Muscle of leg (tissue), 11 donors: ENCODE results near the gene PSMG2. TPM values are rescaled to one million over a fixed set of nuclear protein-coding genes. Genes with fewer than 3 reads are reported as not detected.

Experiments
- DNase-seq: peaks from one replicate; pipeline ENCODE4 v3.0.0; 2013
- H3K27ac ChIP-seq: one replicate; pipeline ENCODE4 v1.5.1; 2013; ENCODE audit warnings: mild to moderate bottlenecking, low read length, control low read depth
- H3K27me3 ChIP-seq: one replicate; pipeline ENCODE4 v1.6.1; 2013; ENCODE audit warnings: low read length; ENCODE audit not compliant: control insufficient read depth, insufficient read depth
- H3K36me3 ChIP-seq: one replicate; pipeline ENCODE4 v1.6.1; 2013; ENCODE audit warnings: low read length; ENCODE audit not compliant: control insufficient read depth, insufficient read depth
- H3K4me1 ChIP-seq: one replicate; pipeline ENCODE4 v1.6.1; 2013; ENCODE audit warnings: low read length; ENCODE audit not compliant: control insufficient read depth, insufficient read depth
- H3K4me3 ChIP-seq: one replicate; pipeline ENCODE4 v1.5.1; 2013; ENCODE audit warnings: low read length, control low read depth
- H3K9me3 ChIP-seq: replicated peaks from 2 replicates; pipeline ENCODE4 v1.6.1; 2013; ENCODE audit warnings: low read depth, low read length; ENCODE audit not compliant: control insufficient read depth
- WGBS: methylation state at CpG from one replicate; pipeline ENCODE4 v1.1.5; 2013; ENCODE audit warnings: missing lambda C conversion rate; ENCODE audit not compliant: insufficient coverage; 5-methylcytosine and 5-hydroxymethylcytosine counted together
- polyA plus RNA-seq, 8 donors: library from polyadenylated mRNA; unstranded; fragments of 120-200 nt; gene quantifications; one replicate each; pipeline versions ENCODE4 v1.2.1 to v1.2.3, GENCODE V29; 2013; ENCODE audit warnings: inconsistent platforms in 1 of 8, low replicate concordance in 1 of 8; ENCODE audit not compliant: insufficient read length in 8 of 8, insufficient read depth in 1 of 8
- total RNA-seq: library from RNA; stranded (reverse); fragments of 120-200 nt; gene quantifications from one replicate; pipeline ENCODE4 v1.2.4, GENCODE V29; 2013

PSMG2 gene
- total and polyA plus RNA-seq, 9 donors = 40.4 to 61.0 (median 46.5) TPM

DNA sequence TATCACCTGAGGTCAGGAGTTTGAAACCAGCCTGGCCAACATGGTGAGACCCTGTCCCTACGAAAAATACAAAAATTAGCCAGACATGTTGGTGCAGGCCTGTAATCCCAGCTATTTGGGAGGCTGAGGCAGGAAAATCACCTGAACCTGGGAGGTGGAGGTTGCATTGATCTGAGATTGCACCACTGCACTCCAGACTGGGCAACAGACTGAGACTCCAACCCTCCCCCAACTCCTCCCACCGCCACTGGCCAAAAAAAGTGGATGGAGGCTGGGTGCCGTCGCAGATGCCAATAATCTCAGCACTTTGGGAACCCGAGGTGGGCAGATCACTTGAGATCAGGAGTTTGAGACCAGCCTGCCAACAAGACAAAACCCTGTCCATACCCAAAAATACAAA is 34.8 kb upstream of the PSMG2 start:
- Histone ChIP-seq H3K36me3 (peaks cover 3% of the 10 kb centered on the region), H3K27me3 (no peaks in the 10 kb centered on the region), H3K4me1 (no peaks in the 10 kb centered on the region), H3K27ac (no peak overlapping the region), H3K4me3 (no peak overlapping the region), H3K9me3 (no peaks in the 10 kb centered on the region)
- 90% methylated on average over 2 of the region's 5 CpGs for WGBS
- no peak for DNase-seq

DNA sequence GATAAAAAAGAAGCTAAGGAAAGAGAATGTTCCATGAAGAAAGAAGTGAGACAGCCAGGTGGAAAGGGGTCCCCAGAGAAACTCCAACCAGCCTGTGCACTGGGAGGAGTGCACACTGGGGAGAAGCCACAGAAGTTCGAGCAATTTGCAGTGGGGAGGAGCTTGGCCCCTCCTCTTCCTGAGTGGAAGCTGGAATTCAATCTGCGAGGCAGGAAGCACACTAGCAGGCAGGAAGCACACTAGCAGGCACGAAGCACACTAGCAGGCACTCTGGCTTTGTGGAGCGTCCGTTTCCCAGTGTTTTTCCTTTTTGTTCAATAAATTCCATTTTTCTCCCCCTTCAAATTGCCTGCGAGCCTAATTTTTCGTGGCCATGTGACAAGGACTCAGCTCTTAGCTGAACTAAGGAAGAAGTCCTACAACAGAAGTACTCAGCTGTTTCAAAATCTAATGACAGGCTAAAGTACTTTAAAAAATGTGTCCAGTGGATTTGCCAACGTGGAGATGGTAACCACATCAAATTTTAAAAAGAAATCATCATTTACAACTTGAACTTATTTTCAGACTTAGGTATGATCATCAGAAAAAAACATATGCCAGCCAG is 23.6 kb upstream of the PSMG2 start:
- Histone ChIP-seq H3K27me3 (no peaks in the 10 kb centered on the region), H3K4me1 (peaks cover 6% of the 10 kb centered on the region), H3K36me3 (peaks cover 20% of the 10 kb centered on the region), H3K4me3 (peak overlapping the region; percentile 29), H3K9me3 (no peaks in the 10 kb centered on the region), H3K27ac (peak overlapping the region; percentile 89)
- peak; percentile 82 for DNase-seq
- WGBS = 10% methylated on average over 7 of the region's 8 CpGs

- Histone ChIP-seq H3K27me3 (no peaks in the 10 kb centered on the region), H3K27ac (no peak overlapping the region), H3K36me3 (peaks cover 9% of the 10 kb centered on the region), H3K4me3 (no peak overlapping the region), H3K9me3 (no peaks in the 10 kb centered on the region), H3K4me1 (no peaks in the 10 kb centered on the region)
- WGBS = no CpG with 5 or more reads among the region's 3 CpGs
- no peak for DNase-seq
These were observed 16.7 kb upstream of the PSMG2 start for GRCh38 chr18:12686100-12686499.

DNA sequence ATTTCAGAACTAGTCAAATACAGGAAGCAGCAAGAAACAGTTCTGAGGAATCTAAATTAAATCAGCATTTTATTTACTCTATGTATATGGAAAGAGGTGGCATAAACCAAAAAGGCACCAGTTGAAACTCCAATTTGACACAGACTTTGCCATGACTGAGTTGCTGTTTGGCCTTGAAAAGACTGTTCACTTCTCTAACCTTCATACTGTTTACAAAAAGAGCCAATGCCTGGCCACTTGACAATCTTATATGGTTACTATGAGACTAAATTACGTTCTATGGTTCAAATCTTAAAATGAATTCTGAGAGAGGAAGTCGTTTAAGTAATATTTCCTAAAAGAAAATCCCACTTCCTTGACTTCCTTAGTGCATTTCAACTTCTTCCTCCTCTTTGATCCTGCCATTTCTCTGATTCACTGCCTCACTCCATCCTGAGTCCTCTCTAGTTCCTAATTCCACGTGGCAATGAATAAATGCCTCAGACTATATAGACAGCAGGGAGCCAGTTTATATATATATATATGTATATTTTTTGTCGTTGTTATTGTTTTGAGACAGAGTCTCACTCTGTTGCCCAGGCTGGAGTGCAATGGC is 13.5 kb upstream of the PSMG2 start:
- H3K27me3 ChIP-seq = no peaks in the 10 kb centered on the region
- H3K4me1 ChIP-seq = no peaks in the 10 kb centered on the region
- DNase-seq = no peak
- no peak overlapping the region for H3K27ac ChIP-seq
- H3K9me3 ChIP-seq = no peaks in the 10 kb centered on the region
- 100% methylated on average over 1 of the region's 4 CpGs for WGBS
- peaks cover 14% of the 10 kb centered on the region for H3K36me3 ChIP-seq
- H3K4me3 ChIP-seq = no peak overlapping the region

DNA sequence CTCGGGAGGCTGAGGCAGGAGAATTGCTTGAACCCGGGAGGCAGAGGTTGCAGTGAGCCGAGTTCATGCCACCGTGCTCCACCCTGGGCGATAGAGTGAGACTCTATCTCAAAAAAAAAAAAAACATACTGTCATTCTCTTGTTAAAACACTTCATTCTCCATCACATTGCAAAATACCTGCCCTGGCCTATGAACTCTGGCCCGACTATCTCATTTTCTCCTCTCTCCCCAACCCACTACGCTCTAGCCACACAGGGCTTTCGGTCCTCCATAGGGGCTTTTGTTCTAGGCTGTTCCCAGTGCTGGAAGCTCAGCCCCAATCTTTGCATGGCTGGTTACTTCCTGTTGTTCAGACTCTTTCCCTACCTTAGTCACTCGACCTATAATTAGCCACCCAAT is 10.6 kb upstream of the PSMG2 start:
- 100% methylated on average over 5 of the region's 9 CpGs for WGBS
- no peaks in the 10 kb centered on the region for H3K4me1 ChIP-seq
- DNase-seq = no peak

DNA sequence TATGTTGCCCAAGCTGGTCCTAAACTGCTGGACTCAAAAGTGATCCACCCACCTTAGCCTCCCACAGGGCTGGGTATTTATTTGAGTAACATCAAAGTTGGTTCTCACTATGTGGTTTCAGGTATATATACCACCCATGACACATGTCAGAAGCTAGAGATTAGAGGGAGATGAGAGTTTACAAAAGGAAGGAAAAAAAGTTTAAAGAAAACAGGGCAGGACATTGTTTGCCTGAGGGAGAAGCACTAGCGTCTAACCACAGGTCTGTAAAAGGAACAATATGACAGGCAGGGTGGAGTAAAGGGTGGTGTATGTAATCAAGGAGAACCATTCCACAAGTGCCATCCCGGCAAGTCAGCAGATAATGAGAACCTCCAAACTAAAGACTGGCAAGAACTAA is 8.8 kb upstream of the PSMG2 start:
- Histone ChIP-seq H3K36me3 (peaks cover 7% of the 10 kb centered on the region), H3K4me1 (no peaks in the 10 kb centered on the region), H3K27me3 (no peaks in the 10 kb centered on the region), H3K4me3 (no peak overlapping the region), H3K9me3 (no peaks in the 10 kb centered on the region), H3K27ac (no peak overlapping the region)
- DNase-seq = no peak
- WGBS = no CpG with 5 or more reads among the region's 2 CpGs

More for the DNA sequence above, 10.6 kb upstream of the PSMG2 start:
- Histone ChIP-seq H3K4me3 (no peak overlapping the region), H3K27ac (no peak overlapping the region), H3K27me3 (no peaks in the 10 kb centered on the region), H3K9me3 (no peaks in the 10 kb centered on the region), H3K36me3 (peaks cover 5% of the 10 kb centered on the region)

GRCh38 chr18:12699747-12700146 is 3.1 kb upstream of the PSMG2 start:
- H3K4me3 ChIP-seq = no peak overlapping the region
- H3K27me3 ChIP-seq = no peaks in the 10 kb centered on the region
- no peaks in the 10 kb centered on the region for H3K9me3 ChIP-seq
- H3K27ac ChIP-seq = no peak overlapping the region
- DNase-seq = no peak
- H3K36me3 ChIP-seq = peaks cover 2% of the 10 kb centered on the region
- peaks cover 12% of the 10 kb centered on the region for H3K4me1 ChIP-seq
- WGBS = no CpG with 5 or more reads among the region's 2 CpGs

GRCh38 chr18:12701161-12701560 is 1.7 kb upstream of the PSMG2 start:
- Histone ChIP-seq H3K9me3 (no peaks in the 10 kb centered on the region), H3K27me3 (no peaks in the 10 kb centered on the region), H3K27ac (no peak overlapping the region), H3K4me3 (no peak overlapping the region), H3K4me1 (peaks cover 12% of the 10 kb centered on the region), H3K36me3 (peaks cover 5% of the 10 kb centered on the region)
- no CpG with 5 or more reads among the region's 3 CpGs for WGBS
- no peak for DNase-seq

- Histone ChIP-seq H3K27me3 (no peaks in the 10 kb centered on the region), H3K4me1 (peaks cover 12% of the 10 kb centered on the region), H3K4me3 (peak overlapping the region; percentile 95), H3K9me3 (no peaks in the 10 kb centered on the region), H3K36me3 (peaks cover 16% of the 10 kb centered on the region), H3K27ac (peak overlapping the region; percentile 96)
- DNase-seq = no peak
- WGBS = 0% methylated on average over 18 of the region's 28 CpGs
These were observed 290 bp downstream of the PSMG2 start for GRCh38 chr18:12703096-12703567.

DNA sequence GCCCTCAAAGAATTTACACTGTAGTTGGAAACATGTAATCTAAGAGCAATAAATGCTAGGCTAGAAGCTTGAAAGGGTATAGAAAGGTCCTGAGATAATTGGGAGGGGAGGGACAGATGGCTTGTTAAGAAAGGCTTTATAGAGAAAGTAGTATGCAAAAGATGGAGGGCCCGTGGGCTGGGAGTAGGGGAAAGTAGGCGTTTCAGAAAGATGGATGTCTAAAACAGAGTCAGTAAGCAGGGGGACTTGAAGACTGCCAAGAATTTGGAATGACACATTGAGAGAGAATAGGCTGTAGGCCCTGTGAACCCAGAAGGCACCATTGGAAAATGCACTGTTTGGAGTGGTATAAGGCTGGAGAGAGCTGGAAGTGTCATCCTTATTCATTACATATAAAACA is 822 bp downstream of the PSMG2 start:
- Histone ChIP-seq H3K9me3 (no peaks in the 10 kb centered on the region), H3K4me3 (peak overlapping the region; percentile 95), H3K27me3 (no peaks in the 10 kb centered on the region), H3K36me3 (peaks cover 14% of the 10 kb centered on the region), H3K4me1 (peaks cover 12% of the 10 kb centered on the region), H3K27ac (no peak overlapping the region)
- 0% methylated on average over 2 of the region's 2 CpGs for WGBS
- DNase-seq = peak; percentile 29
